ENCODE results near the gene DCLRE1B.
A peak's percentile ranks its signal among the peaks of the same experiment; 100 is the strongest.

Gene DCLRE1B

DNA sequence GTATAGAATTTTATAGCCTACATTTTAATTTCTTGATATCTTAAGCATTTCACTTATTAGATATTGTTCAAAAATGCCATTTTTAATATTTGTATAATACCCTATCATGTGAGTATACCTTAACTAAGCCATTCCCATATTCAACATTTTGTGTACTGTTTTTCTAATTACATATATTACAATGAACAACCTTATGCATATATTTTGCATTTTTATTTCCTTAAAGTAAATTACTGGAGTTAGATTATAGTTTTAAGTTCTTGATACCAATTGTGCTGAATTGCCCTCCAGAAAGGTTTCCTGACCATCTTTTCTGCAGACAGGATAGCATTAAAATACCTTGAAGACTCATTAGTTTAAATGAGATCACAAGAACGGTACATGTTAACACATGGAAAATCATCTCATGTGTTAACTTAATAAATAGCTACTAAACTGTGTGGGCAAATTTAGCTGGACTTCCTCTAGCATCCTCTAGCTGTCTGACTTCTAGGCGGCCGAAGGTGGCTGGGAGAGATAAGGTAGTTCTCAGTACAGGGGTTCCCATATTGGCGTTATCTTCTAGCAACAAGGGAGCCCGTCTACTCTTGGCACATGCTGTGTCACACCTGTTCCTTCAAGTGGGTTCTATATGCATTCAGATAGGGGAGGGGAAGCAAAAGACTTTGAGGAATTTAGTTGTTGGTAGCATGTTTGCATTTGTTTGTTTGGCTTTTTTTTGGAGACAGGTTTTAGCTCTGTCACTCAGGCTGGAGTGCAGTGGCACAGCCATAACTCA, 8.9 kb downstream of the DCLRE1B start:
- no peak for TF ChIP-seq ZFX (IDR thresholded peaks at IDR 0.05)
- TF ChIP-seq, protein P1, sequence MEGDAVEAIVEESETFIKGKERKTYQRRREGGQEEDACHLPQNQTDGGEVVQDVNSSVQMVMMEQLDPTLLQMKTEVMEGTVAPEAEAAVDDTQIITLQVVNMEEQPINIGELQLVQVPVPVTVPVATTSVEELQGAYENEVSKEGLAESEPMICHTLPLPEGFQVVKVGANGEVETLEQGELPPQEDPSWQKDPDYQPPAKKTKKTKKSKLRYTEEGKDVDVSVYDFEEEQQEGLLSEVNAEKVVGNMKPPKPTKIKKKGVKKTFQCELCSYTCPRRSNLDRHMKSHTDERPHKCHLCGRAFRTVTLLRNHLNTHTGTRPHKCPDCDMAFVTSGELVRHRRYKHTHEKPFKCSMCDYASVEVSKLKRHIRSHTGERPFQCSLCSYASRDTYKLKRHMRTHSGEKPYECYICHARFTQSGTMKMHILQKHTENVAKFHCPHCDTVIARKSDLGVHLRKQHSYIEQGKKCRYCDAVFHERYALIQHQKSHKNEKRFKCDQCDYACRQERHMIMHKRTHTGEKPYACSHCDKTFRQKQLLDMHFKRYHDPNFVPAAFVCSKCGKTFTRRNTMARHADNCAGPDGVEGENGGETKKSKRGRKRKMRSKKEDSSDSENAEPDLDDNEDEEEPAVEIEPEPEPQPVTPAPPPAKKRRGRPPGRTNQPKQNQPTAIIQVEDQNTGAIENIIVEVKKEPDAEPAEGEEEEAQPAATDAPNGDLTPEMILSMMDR (conservative IDR thresholded peaks at IDR 0.05), result no peak
- H3K27ac ChIP-seq, result no peak overlapping the region

DNA sequence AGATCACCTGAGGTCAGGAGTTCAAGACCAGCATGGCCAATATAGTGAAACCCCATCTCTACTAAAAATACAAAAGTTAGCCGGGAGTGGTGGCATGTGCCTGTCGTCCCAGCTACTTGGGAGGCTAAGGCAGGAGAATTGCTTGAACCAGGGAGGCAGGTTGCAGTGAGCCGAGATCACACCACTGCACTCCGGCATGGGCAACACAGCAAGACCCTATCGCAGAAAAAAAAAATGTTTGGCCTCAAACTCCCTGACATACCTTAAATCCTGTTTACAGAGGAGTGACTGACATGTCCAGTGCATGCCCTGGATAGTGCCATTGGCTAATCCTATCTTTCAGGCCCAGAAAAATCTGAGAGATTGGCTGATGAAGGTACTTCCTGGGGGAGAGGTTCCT, 11.8 kb downstream of the DCLRE1B start:
- no peak for TF ChIP-seq ZFX (IDR thresholded peaks at IDR 0.05)
- TF ChIP-seq, protein P1 (conservative IDR thresholded peaks at IDR 0.05), result no peak
- H3K27ac ChIP-seq, result no peak overlapping the region

DNA sequence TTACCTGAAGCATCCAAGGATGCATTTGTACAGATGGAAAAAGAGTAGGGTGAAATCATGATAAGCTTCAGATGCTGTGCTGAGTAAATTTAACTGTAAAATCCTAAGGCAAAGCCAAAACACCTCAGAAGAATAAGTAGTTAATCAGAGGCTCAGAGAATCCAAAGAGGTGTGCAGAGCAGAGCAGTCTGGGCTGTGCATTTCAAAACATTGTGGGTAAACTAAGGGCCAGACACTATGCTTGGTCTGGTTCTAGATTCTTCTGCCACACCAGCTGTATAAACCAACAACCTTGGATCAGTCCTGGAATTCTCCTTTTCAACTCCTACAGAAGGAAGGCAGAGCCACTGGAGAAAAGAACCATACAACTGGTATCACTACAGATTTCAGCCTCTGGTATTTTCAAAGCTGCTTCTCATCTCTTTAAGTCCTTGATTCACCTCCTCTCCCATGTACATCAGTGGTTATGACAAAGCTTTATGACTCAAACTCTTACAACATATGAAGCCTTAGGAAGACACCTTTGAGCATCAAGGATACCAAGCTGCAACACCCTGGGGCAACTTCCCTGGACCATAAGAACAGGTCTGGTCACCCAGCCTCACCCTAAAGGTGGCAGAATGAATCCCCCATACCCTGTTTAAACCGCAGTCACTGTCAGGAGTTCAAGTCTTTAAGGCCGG, 12.4 kb downstream of the DCLRE1B start:
- no peak overlapping the region for H3K27ac ChIP-seq
- no peak for TF ChIP-seq ZFX (IDR thresholded peaks at IDR 0.05)
- TF ChIP-seq, protein P1 (conservative IDR thresholded peaks at IDR 0.05), result no peak

DNA sequence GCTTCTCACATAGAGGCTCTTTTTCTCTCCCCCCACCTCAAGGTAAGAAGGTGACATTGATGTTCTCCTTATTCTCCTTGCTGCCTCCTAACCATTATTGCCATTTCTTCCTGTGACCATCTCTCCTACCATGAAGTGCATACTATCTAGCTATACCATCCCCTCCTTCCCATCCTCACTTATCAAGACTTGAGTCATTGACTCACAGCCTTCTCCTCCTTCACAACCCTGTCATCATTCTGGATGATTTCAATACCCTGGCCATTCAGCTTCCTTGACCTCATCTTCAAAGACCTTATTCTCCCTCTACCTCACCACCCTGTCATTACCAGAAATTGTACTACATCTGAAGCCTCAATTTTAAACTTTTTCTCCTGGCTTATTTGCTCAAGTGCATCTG, 13.1 kb downstream of the DCLRE1B start:
- H3K27ac ChIP-seq, result no peak overlapping the region
- TF ChIP-seq, protein P1 (conservative IDR thresholded peaks at IDR 0.05), result no peak
- TF ChIP-seq ZFX (IDR thresholded peaks at IDR 0.05), result no peak

DNA sequence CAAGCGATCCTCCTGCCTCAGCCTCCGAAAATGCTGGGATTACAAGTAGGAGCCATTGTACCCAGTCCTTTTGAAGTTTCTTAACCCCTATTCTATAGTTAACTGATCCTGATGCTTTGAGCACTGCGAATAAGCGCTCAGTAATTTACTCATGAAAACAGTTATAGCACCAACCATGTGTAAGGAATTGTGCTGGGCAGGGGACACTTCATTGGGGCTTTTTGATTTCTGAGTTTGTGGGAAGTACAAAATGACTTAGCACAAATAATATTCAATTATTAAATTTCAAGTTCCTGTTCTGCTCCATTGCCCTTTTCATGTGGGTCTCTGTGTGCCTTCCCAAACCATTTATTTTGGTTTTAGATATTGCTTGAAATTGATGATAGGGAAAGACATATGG, 17.8 kb downstream of the DCLRE1B start:
- TF ChIP-seq ZFX (IDR thresholded peaks at IDR 0.05), result no peak
- TF ChIP-seq, protein P1 (conservative IDR thresholded peaks at IDR 0.05), result no peak
- H3K27ac ChIP-seq, result no peak overlapping the region

DNA sequence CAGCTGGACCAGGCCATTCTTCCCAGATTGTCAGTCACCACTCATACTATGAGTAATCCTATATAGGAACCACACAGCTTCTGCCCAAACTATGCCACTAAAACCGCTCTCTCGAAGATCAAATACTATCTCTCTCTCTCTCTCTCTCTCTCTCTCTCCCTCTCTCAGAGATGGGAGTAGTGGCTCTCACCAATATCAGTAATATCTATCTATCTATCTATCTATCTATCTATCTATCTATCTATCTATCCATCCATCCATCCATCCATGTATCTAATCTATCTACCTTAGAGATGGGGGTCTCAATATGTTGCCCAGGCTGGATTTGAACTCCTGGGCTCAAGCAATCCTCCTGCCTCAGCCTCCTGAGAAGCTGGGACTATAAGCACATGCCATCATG, 19.3 kb downstream of the DCLRE1B start:
- no peak for TF ChIP-seq ZFX (IDR thresholded peaks at IDR 0.05)
- TF ChIP-seq, protein P1 (conservative IDR thresholded peaks at IDR 0.05), result no peak
- H3K27ac ChIP-seq, result no peak overlapping the region

DNA sequence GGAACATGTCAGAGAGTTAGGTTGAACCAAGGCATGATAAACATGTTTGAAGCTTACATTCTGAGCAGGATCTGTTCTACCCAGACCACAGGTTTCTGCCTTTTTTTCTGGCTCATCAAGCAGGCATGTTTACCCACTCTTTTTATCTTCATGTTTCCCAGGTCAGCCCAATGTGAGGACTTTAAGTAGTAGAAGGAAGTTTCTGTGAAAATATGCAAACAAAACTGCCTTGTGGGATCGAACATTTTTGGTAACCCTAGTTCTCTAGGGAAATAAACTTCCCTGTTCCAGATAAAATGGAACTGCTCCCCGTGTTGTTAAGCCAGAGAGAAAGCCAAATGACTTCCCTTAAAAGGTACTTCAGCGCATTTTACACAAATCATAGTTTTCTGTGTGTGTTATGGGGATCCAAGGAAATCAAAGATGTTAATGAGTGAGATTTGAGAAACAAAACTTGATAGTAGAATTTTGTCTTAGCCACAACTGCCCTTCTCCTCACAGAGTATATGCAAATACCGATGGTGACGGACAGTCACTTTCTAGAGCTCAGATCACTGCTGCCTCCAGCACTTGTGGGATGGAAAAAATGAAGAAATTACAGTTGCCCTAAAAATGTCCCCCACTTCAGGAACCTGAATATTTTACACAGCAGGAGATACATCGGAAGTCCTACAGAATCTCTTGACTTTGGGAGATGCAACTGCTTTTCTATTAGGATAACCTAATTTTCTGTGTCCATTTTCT, 23.2 kb downstream of the DCLRE1B start:
- no peak for TF ChIP-seq ZFX (IDR thresholded peaks at IDR 0.05)
- TF ChIP-seq, protein P1 (conservative IDR thresholded peaks at IDR 0.05), result no peak
- peak overlapping the region; percentile 96 for H3K27ac ChIP-seq
